ENCODE data around the gene NPAS3.

DNA sequence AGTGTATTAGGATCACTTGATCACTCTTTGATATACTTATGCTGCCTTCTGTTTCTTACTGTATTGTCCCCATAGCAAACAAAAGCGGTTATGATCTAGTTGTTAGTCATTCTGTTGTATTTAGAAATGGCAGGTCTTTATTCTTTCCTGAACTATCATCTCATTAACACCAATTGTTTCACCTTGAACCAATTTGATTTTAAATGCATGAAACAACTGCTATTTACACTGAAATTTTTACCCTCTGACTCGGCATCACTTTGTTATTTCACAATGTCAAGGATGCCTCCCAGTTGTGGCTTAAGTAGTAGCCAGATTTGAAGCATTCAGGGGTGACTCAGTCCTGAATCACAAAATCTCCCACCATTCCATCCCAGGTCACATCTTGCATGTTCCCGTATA is 708.7 kb downstream of the NPAS3 start:
- TF ChIP-seq, protein P1, sequence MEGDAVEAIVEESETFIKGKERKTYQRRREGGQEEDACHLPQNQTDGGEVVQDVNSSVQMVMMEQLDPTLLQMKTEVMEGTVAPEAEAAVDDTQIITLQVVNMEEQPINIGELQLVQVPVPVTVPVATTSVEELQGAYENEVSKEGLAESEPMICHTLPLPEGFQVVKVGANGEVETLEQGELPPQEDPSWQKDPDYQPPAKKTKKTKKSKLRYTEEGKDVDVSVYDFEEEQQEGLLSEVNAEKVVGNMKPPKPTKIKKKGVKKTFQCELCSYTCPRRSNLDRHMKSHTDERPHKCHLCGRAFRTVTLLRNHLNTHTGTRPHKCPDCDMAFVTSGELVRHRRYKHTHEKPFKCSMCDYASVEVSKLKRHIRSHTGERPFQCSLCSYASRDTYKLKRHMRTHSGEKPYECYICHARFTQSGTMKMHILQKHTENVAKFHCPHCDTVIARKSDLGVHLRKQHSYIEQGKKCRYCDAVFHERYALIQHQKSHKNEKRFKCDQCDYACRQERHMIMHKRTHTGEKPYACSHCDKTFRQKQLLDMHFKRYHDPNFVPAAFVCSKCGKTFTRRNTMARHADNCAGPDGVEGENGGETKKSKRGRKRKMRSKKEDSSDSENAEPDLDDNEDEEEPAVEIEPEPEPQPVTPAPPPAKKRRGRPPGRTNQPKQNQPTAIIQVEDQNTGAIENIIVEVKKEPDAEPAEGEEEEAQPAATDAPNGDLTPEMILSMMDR (conservative IDR thresholded peaks at IDR 0.05): no peak
- no peak for TF ChIP-seq EZH2 (IDR thresholded peaks at IDR 0.05; ENCODE audit: low read depth)
